HL-60 (cell line): Measurements from ENCODE around the gene MAGEA8.
"Not testable (repeated sequence)": the region's sequence is repeated elsewhere in the genome, so short reads cannot be mapped to it uniquely, and the experiment has no call there.

ENCODE experiments used
- GABPA ChIP-seq: IDR thresholded peaks from 2 replicates; pipeline ENCODE4 v1.6.1; 2012; ENCODE audit warnings: low read depth
- POLR2AphosphoS5 ChIP-seq: IDR thresholded peaks from 2 replicates; pipeline ENCODE4 v1.6.1; 2012; ENCODE audit warnings: low read depth
- TF ChIP-seq, protein P1 (sequence below): IDR thresholded peaks from one replicate; pipeline ENCODE4 v1.5.1; 2011; ENCODE audit warnings: low read length, control low read depth, inconsistent platforms; ENCODE audit not compliant: insufficient read depth

DNA sequence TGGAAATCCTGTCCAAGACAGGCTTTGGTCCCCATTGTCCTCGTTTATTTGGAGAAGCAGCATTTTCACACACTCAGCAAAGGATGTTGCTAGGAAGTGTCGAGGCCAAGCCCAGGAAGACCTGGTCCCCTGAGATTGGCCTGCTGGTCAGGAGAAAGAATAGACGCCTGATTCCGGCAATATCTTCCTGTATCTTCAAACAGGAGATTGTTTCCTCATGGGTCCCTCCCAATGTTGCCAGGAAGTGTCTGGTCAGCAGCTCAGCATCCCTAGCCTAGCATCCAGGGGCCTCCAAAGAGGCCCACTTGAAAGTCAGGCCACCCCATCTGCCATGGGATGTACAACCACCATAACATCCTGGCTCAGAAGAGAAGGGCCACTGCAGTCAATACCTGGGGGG, 50.4 kb downstream of the MAGEA8 start:
- TF ChIP-seq, protein P1, sequence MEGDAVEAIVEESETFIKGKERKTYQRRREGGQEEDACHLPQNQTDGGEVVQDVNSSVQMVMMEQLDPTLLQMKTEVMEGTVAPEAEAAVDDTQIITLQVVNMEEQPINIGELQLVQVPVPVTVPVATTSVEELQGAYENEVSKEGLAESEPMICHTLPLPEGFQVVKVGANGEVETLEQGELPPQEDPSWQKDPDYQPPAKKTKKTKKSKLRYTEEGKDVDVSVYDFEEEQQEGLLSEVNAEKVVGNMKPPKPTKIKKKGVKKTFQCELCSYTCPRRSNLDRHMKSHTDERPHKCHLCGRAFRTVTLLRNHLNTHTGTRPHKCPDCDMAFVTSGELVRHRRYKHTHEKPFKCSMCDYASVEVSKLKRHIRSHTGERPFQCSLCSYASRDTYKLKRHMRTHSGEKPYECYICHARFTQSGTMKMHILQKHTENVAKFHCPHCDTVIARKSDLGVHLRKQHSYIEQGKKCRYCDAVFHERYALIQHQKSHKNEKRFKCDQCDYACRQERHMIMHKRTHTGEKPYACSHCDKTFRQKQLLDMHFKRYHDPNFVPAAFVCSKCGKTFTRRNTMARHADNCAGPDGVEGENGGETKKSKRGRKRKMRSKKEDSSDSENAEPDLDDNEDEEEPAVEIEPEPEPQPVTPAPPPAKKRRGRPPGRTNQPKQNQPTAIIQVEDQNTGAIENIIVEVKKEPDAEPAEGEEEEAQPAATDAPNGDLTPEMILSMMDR, result not testable (repeated sequence)
- not testable (repeated sequence) for TF ChIP-seq POLR2AphosphoS5, GABPA
